SK-MEL-5 (cell line): Measurements from ENCODE around the gene ASMT. TPM values are rescaled to one million over a fixed set of nuclear protein-coding genes. Genes with fewer than 3 reads are reported as not detected.
"Not testable (repeated sequence)": the region's sequence is repeated elsewhere in the genome, so short reads cannot be mapped to it uniquely, and the experiment has no call there.

Experiments
- DNase-seq: peaks from one replicate; pipeline ENCODE4 v3.0.0-alpha.2; 2016; ENCODE audit warnings: low read depth, low spot score
- in situ Hi-C: cut with HindIII; loops from 2 replicates; pipeline ENCODE4 v1.10.0; 2016; ENCODE audit warnings: low sequenced_read_pairs, high pct_unique_total_duplicates, low pct_unique_long_range_greater_than_20kb
- polyA plus RNA-seq, 2 experiments: library from polyadenylated mRNA; depleted of rRNA; stranded (reverse); fragments of >200 nt; gene quantifications; 2 replicates each; pipeline ENCODE4 v1.2.3, GENCODE V29; 2015
- total RNA-seq: library from RNA; depleted of rRNA; stranded (reverse); fragments of >200 nt; shearing (Covaris generic); gene quantifications from 2 replicates; pipeline ENCODE4 v1.2.3, GENCODE V29; 2014; rRNA removed

ASMT gene
- 0.90 and 2.0 TPM in 2 replicates for total RNA-seq
- polyA plus RNA-seq (2015; cell fraction: cytosol; rRNA removed): 0.52 and 1.1 TPM in 2 replicates
- polyA plus RNA-seq (2015; cell fraction: nucleus; rRNA removed): 2.9 TPM in 1 of 2 replicates, not detected in the other

- DNase-seq: no peak
- in situ Hi-C loops: no loop called here
These were observed at the start of gene ASMT for GRCh38 chrX:1614927-1615326. ASMT (plus strand) TSS chrX:1615059; CDS start chrX:1615200, 141 bp downstream.

GRCh38 chrX:1574181-1574580, 40.7 kb upstream of the ASMT start:
- DNase-seq, in situ Hi-C loops: not testable (repeated sequence)

GRCh38 chrX:1576201-1576992, 38.5 kb upstream of the ASMT start:
- DNase-seq: no peak
- in situ Hi-C loops: no loop called here

- no peak for DNase-seq
- in situ Hi-C loops: no loop called here
These were observed 37.0 kb upstream of the ASMT start for GRCh38 chrX:1577845-1578244.

- in situ Hi-C loops: no loop called here
- DNase-seq: no peak
These were observed 36.2 kb upstream of the ASMT start for GRCh38 chrX:1578511-1579173.

- in situ Hi-C loops: no loop called here
- peak; percentile 66 for DNase-seq
These were observed 33.7 kb upstream of the ASMT start for GRCh38 chrX:1581132-1581531.

GRCh38 chrX:1582686-1583437, 32.0 kb upstream of the ASMT start:
- DNase-seq: peak; percentile 11
- in situ Hi-C loops: no loop called here

GRCh38 chrX:1584237-1585011, 30.4 kb upstream of the ASMT start:
- in situ Hi-C loops: no loop called here
- no peak for DNase-seq

- DNase-seq: no peak
- in situ Hi-C loops: no loop called here
These were observed 27.7 kb upstream of the ASMT start for GRCh38 chrX:1587161-1587560.

GRCh38 chrX:1589356-1590130, 25.3 kb upstream of the ASMT start:
- no peak for DNase-seq
- in situ Hi-C loops: no loop called here

- peak; percentile 88 for DNase-seq
- in situ Hi-C loops: no loop called here
These were observed 23.6 kb upstream of the ASMT start, which contains the start of gene AKAP17A for GRCh38 chrX:1591102-1591862. AKAP17A (plus strand) TSS chrX:1591604; CDS start chrX:1593463, 1,859 bp downstream.

GRCh38 chrX:1591863-1592469, 22.9 kb upstream of the ASMT start:
- in situ Hi-C loops: no loop called here

GRCh38 chrX:1592470-1593142, 22.3 kb upstream of the ASMT start:
- in situ Hi-C loops: no loop called here

More at GRCh38 chrX:1591863-1592469, 22.9 kb upstream of the ASMT start:
- no peak for DNase-seq

GRCh38 chrX:1593286-1594271, 21.3 kb upstream of the ASMT start:
- no peak for DNase-seq
- in situ Hi-C loops: no loop called here

More at GRCh38 chrX:1592470-1593142, 22.3 kb upstream of the ASMT start:
- no peak for DNase-seq
